HG03103 (cell line): ENCODE data around the gene C1orf87.

Source experiments
- ATAC-seq: cut with Tn5 transposase; IDR thresholded peaks from one replicate; pipeline ENCODE4 v1.9.1; 2021; ENCODE audit warnings: low read depth; ENCODE audit not compliant: unreplicated experiment

Gene C1orf87

DNA sequence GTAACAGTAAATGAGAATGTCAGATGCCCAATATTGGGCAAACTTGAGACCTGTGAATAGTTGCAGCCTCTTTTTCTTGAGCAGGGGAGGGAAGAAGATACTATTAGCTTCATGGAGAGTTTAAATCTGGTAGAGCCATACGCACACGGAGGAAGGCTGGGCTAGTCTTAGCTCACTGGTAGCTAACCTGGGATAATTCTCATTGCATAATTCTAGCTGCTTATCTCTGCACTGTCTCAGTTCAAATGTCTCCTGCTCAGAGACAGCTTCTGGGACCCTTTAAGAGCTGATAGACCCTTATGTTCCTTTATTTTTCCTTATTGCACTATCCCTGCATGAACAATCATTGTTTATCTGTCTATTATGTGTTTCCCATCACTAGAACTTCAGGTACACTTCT, 8.4 kb downstream of the C1orf87 start:
- no peak for ATAC-seq

DNA sequence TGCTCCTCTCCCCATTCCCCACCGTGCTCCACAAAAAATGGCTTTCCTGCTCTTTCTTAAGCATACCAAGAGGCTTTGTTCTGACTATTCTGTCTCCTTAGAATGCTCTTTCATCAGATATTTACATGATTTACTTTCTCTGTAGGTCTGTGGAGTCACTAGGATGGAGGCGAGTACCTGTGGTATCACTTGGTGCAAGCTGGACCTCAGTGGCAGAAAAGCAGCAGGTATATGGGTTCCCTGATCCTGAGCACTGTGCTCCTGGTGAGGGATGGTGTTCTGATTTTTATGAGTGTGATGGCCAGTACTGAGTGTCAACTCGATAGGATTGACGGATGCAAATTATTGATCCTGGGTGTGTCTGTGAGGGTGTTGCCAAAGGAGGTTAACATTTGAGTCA, 10.0 kb downstream of the C1orf87 start:
- no peak for ATAC-seq

- no peak for ATAC-seq
Observed at GRCh38 chr1:60059468-60059867, 14.1 kb downstream of the C1orf87 start.

DNA sequence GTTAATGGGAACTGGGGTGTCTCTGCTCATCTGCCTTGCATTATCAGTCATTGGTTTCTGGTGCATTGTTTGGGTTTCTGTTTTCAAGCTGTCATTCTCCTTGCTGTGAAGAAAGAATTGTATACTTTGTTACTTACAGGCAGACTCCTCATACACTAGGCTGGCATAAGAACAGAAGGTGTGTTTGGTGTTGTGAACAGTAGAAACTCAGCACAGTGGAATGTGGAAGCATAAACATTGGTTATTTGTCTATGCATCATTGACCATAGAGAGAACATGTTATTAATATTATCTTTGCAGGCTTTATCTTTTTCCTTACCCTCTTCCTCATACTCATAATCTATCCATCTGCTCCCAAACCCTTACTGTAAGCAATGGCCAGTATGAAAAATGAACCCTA, 18.2 kb downstream of the C1orf87 start:
- no peak for ATAC-seq

DNA sequence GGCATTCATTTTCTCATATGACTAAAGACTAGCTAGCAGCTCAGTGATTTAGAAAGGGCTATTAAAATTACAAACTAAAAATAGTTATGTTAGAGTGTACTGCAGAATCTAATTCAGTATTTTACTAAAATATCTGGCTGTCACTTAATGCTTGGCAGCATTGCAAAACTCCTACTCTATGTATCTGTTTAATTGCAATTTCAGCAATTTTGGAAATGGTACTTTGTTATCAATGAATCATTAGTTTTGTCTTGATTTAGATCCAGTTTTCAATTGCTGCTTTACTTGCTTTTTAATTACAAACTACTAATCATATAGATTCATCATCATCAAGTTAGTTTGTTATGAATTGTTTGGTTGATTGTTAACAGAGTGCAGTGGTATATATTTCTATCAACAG, 19.2 kb downstream of the C1orf87 start:
- ATAC-seq, result no peak

DNA sequence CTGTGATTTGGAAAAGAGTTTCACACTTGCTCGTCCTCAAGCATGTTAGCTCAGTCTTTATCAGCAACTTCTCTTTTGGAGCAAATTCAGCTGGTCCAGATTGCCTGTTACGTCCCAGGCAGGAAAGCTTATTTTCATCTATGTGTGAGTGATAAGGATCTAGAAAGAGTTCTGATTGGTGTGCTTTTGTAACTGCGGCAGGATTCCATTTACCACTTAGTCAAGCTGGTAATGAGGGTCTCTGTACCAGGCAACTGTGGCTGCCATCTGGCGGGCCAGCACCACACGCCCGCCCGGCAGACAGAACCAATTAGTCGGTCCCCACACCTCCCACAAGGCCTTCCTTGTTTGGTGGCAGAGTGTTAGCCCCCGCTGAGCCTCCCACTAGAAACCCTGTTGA, 21.0 kb downstream of the C1orf87 start:
- no peak for ATAC-seq

- no peak for ATAC-seq
Observed at GRCh38 chr1:60051191-60051590, 22.4 kb downstream of the C1orf87 start.

DNA sequence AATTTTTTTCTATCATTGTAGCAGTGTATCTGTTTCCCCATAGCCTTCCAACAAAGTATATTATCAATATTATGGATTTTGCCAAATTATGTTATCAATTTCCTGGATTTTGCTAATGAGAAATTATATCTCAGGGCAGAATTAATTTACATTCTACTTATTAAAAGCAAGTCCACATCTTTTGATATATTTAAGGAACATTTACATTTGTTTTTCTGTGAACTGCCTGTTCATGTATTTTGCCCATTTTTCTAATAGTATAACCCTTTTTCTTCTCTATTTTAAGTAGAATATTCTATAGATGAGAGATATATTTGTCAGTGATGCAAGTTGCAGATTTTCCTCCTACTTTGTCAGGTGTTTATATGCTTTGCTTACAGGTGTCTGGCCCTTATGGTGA, 24.4 kb downstream of the C1orf87 start:
- no peak for ATAC-seq

- no peak for ATAC-seq
Observed at GRCh38 chr1:60044881-60045280, 28.7 kb downstream of the C1orf87 start.

DNA sequence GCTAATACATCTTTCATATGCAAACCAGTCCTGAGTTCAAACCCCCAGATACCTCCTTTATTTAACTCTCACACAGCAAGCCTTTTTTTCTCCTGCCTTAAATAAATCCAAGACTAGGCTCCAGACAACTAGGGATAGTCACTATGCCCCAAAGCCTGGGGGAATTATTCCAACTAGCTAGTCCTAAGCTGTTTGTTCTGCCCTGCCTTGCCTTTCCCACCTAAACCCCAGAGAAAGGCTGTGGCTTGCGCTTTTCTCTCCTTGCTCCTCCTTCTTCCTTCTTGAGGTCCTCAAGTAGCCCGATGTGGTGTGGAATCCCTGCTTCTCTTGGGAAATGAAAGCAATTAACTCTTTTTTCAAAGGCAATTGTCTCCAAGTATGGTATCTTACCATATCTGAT, 31.8 kb downstream of the C1orf87 start:
- ATAC-seq, result no peak

GRCh38 chr1:60037669-60038068, 35.9 kb downstream of the C1orf87 start:
- ATAC-seq, result no peak

GRCh38 chr1:60036856-60037460, 36.6 kb downstream of the C1orf87 start:
- no peak for ATAC-seq

- no peak for ATAC-seq
Observed at GRCh38 chr1:60035921-60036320, 37.6 kb downstream of the C1orf87 start.

GRCh38 chr1:60034999-60035398, 38.6 kb downstream of the C1orf87 start:
- ATAC-seq, result no peak

- ATAC-seq, result no peak
Observed at GRCh38 chr1:60033066-60033465, 40.5 kb downstream of the C1orf87 start.

GRCh38 chr1:60031146-60031545, 42.4 kb downstream of the C1orf87 start:
- no peak for ATAC-seq

DNA sequence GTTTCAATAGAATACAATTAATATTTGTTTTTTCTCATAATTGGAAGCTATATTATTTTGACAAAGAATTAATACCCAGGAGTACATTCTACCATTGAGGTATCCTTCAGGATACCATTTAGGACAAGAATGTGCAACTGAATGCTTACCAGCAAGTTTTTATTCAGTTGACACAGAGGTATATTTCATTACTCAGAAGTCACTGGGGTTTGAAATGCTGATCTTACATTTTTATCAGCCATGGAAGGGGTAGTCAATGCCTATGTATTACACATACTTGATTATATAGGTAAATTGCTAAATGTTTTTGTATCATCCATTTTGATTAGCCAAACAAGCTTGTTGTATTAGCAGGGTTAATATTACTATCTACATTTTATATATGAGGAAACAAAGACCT, 48.0 kb downstream of the C1orf87 start:
- ATAC-seq, result no peak

DNA sequence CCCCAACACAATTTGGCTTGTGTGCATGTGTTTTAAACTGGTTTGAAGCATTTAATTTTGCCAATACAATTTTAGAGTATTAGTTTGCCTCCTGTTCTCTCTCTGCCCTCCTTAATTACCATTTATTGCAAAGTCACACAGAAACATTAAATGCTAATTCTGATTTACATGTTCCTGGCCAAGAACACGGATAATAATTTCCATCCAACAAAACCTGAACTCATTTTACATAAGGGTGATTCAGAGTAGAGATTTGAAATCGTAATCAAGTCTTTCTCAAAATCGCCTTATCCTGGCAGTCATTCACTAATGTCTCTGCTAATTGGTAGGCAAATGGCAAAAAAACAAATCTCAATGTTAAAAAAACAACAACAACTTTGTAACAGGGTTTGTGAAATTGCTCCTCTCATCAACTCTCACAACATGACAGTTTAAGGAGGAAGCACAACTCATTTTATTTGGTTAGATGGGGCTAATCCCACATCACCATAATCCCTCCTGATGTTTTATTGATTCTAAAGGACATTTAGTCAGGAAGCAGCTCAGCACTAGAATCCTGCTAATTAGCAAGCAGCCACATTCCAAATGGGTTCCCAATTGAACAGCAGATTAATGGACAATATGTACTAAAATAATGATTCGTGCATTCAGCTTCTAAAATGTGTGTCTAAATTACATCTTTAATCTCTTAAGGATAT, 55.9 kb downstream of the C1orf87 start:
- no peak for ATAC-seq

- ATAC-seq, result no peak
Observed at GRCh38 chr1:60010690-60011089, 62.9 kb downstream of the C1orf87 start.

GRCh38 chr1:60008500-60008899, 65.1 kb downstream of the C1orf87 start:
- no peak for ATAC-seq

- no peak for ATAC-seq
Observed at GRCh38 chr1:60000625-60001024, 72.9 kb downstream of the C1orf87 start.

- ATAC-seq, result no peak
Observed at GRCh38 chr1:59999746-60000145, 73.8 kb downstream of the C1orf87 start.

DNA sequence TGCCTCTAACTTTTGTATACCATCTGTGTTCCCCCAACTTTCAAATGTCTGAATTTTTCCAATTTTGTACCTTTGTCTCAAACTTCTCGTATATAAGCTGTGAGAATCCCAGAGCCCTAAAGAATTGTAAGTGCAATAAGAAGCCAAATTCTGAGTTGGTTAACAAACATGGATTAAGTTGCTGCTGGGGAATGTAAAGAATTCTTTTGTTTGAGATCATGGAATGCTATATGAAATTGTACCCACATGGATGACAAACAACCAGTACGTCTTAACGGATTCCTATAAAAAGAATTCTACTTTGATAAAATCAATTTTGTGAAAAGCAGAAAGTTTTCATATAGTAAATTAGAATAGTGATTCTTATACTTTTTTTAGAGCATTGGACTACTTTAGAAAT, 74.6 kb downstream of the C1orf87 start:
- no peak for ATAC-seq
